NCI-H1694 treated with DMSO at 0.1 percent for 48 hours (cell line): Measurements from ENCODE around the gene BTBD2.

ENCODE experiments used
- DNase-seq: peaks from one replicate; lab custom pipeline; 2025; lab: John Stamatoyannopoulos, UW

Gene BTBD2

DNA sequence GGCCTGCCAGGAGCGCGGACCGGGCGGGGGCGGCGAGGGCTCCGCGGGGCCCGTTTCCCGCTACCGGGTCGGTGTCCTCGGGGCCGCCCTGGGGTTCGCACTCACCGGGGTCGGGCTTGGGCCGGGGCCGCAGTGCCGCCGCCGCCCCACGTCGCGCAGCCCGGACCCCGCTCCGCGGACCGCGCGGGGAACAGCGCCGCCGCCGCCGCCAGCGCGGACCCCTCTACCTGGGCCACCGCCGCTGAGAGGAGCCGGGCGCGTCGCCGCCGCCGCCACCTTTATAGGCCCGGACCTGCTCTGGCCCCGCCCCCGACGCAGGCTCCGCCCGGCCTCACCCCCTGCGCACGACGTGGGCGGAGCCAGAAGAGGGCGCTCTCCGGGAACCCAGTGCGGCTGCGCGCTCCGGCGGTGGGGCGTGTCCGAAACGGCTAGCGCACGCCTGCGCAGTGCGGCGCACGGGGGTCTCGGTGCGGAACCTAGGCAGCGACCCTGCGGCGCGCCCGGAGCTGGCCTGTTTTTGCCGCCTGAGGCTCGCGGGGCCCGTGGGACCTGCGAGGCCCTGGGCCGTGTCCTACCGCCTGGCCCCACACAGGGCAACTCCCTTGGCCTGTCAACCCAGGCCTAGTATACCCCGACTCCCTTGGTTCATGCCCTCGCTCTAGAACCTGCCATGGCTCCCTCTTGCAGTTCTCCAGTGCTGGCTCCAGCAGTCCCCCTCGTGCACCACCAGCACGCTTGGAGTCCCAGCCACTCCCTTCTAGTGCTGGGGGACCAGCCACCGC, 35.7 kb upstream of the BTBD2 start, which contains the start of gene MKNK2:
TSS of gene MKNK2 (minus strand) at position 254 of the 782 bp plus-strand sequence. CDS start 393 bp downstream, outside the sequence.
- peak; percentile 60 for DNase-seq

- no peak for DNase-seq
These were observed 35.0 kb upstream of the BTBD2 start for GRCh38 chr19:2050349-2050990.

- peak; percentile 10 for DNase-seq
These were observed 34.3 kb upstream of the BTBD2 start for GRCh38 chr19:2049741-2050348.

DNA sequence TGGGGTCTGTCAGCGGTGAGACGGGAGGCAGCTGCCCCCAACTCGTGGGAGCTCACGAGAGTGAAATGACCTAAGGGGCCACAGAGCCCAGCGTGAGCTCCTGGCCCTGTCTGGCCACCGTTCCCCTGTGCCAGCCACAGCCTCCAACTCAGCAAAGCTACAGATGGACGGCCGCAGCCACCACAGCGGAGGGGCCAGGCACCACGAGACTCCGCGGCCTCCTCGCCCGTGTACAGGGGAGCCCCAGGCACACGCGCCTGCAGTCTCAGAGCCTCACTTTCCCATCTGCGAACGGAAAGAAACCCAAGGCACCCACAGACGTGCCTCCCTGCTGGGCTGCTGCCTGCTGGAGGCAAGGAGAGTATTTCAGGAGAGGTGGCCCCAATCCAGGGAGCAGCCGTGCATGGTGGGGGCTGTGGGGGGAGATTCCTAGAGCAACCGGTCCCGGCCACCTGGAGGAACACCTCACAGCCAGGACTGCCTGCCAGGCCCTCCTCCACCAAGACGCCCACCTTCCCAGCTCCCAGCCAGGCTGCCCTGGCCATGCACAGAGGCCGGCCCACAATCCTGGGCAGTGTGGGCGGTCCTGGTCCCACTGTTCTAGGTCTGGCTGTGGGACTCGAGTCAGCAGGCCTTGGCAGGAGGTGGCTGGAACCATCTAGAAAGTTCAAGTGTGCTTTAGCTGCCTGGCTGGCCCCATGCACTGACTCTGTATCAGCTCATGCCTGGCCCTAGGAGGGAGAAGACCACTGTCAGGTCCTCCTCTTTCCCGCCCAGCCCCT, 33.6 kb upstream of the BTBD2 start:
- no peak for DNase-seq

GRCh38 chr19:2048104-2048958, 32.8 kb upstream of the BTBD2 start:
- DNase-seq, result no peak

GRCh38 chr19:2047449-2048103, 32.1 kb upstream of the BTBD2 start:
- no peak for DNase-seq

DNA sequence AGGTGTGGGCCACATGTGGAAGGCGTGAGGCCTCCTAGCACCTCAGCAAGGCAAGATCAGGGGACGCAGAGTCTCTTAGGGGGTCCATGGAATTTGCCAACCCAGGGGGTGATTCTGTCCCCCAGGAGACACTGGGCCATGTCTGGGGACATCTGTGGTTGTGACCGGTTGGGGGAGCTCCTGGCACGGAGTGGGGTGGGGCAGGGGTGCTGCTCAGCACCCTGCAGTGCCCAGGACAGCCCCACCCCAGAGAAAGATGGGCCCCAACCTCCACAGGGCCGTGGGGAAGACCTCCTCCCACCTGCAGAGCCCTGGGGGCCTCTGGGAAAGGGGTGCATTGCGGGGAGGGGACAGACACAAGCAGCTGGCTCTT, 31.5 kb upstream of the BTBD2 start:
- DNase-seq, result no peak

DNA sequence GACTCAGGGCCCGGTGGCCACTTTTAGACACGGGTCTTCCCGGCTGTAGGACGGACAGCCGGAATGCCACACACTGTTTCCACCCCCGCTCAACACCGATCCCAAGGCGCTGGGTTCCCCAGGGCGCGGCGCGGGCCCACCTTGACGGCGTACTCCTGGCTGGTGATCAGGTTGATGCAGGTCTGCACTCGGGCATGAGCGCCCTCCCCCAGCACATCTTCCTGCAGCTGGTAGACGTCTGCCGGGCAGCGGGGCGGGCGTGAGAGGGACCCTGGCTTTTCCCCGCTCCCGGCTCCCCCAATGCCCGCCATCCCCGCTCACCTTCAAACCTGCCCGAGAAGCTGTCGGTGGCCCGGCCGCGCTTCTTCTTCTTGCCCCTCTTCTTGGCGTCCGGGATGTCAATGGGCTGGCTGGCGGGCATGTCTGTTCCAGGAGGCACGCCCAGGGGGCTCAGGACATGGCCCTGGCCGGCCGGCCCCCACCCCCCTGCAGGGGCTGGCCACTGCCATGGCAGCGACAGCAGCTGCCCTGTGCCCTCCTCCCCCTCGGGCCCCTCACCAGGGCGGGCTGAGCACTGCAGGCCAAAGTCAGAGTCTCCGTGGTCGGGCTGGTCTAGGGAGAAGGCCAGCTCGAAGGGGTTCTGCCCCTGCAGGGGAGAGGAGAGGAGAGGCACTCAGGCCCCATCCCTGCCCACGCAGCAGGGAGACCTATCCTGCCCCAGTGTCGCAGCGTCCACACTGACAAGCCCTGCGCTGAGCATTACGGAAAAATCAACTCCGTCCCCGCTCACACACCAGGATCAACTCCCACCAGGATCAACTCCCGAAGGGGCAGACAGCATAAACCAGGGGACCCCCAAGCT, 30.8 kb upstream of the BTBD2 start:
- DNase-seq, result no peak

DNA sequence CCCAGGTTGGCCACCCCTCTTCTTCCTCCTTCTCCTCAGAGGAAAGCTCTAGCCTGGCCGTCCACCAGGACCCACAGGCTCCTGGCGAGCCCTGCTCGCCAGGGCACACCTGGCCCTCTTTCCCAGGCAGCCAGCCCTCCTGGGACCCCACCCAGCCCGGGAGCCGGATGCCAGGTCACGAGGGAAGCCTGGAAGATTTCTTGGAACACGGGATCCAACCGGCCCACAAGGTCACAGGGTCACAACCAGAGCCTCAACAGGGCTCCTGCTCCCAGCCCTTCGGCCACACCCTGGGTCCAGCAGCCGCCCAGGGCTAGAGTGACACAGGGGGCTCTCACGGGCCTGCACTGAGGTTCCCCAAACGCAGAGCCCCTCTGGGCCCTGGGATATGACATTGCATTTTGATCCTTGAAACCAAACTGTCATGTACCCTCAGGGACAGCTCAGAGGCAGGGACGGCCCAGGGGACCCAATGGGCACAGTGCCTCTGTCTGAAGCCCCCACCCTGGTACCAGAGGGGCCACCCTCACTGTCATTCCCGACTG, 30.1 kb upstream of the BTBD2 start:
- no peak for DNase-seq

- DNase-seq, result no peak
These were observed 29.4 kb upstream of the BTBD2 start for GRCh38 chr19:2044709-2045500.

DNA sequence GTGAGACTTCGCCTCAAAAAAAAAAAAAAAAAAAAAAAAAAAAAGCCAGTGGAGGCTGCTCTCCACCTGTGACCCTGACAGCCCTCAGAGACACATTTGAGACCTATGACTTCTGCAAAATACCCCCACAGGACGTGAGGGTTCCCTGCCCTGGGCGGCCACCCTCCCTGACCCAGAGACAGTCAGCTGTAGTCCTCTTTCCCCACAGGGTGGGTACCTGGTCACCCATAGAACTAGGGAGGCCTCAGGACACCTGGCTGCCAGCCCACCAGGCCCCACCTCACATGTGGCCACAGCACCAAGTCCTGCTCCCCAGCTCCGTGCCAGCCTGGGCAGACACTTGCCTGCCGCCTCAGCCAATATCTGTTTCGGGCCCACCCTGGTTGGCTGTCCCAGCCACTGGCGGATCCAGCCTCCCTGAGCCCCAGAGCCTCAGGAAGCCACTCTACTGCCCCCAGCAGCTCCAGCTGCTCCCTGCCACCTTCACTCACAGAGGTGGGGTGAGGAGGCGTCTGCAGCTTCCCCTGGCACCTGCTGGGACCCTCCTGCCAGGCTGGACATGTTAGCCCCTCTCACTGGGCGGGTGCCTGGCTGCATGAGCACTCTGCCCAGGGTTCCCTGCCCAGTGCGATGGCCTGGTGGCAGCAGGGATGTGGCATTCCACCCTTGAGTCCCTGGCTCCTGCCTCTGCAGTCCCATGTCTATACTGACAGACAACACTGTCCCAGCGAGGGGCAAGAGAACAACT, 28.6 kb upstream of the BTBD2 start:
- no peak for DNase-seq

DNA sequence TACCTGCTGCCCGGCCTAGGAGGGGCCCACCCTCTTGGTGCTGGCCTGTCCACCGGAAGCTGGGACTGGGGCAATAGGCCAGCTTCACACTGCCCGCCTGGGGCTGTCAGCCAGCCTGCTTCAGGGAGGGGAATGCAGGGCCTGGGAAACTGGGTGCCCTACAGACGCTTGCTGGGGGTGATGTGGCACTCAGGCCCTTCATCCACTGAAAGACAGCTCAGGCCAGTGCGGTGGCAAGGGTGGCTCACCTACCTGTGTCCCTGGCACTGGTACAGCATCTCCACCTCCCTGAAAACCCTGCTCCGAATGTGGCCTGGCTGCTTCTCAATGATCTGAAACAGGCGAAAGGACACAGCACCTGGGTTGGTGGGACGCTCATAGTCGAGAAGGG, 27.7 kb upstream of the BTBD2 start:
- no peak for DNase-seq

DNA sequence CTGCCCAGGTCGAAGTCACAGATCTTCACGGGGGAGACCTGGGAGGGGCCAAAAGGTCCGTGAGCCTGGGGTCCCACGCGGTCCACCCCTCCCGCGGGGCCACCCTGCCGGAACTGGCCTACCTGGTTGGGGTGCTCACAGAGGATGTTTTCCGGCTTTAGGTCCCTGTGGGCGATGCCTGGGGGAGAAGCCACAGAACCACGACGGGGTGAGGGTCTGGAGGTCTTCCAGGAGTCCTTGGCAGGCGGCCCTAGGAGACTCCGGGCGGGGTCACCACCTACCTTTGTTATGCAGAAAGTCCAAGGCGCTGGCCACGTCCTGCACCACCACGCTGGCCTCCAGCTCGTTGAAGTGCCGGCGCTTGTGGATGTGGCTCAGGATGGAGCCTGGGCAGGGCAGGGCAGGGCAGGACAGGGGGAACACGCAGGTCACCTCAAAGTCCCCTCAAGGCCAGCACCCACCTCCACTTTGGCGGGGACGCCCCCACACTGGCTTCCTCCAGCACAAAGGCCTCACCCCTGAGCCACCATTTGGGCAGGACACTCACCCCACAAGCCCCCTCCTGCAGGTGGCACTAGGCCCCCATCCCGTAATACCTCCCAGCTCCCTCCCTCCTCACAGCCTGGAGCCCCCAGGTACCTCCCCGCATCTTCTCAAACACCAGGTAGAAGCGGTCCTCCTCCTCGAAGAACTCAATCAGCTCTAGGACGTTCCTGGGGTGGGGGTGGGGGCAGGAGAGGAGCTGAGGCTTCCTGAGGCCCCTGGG, 27.2 kb upstream of the BTBD2 start:
- DNase-seq, result no peak

DNA sequence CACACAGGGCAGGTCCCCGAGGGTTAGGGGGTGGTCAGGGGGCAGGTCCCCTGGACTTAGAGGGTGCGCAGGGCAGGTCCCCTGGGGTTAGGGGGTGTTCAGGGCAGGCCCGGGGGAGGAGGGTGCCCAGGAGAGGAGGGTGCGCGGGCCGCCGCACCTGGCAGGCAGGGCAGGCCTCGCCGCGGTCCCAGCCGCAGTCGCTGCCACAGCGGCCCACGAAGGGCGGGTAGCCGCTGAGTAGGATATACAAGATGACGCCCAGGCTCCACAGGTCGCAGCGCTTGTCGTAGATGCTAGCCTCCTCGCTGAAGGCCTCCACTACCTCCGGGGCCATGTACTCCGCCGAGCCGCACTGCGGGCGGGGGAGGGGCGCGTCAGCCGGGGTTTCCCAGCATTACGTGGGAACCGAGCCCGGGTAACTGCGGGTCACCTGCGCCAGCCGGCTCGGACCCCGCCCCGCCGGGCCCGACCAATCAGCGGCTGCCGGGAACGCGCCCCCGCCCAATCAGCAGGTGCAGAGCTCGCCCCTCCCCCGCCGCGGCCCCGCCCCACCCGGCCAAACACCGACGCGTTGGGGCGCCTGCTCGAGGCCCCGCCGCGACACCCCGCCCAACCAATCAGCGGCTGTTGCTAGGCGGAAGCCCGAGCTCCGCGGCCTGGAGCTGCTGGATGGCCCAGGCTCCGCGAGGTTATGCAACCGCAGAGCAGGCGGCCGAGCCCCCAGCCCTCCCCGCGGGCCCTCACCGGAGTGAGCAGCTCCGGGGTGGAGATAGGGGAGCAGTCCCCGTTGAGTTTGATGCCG, 26.4 kb upstream of the BTBD2 start:
- peak; percentile 81 for DNase-seq

DNA sequence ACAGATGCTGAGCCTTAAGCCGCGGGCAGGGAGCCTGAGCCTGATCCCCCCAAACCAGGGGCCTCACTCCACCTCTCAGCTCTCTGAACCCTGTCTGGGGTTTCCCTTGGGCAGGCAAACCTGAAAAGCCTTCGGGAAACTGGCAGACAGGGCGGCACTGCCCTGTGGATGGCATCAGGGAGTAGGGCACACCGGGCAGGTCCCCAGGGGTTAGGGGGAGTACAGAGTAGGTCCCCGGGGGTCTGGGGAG, 25.8 kb upstream of the BTBD2 start:
- DNase-seq, result no peak

DNA sequence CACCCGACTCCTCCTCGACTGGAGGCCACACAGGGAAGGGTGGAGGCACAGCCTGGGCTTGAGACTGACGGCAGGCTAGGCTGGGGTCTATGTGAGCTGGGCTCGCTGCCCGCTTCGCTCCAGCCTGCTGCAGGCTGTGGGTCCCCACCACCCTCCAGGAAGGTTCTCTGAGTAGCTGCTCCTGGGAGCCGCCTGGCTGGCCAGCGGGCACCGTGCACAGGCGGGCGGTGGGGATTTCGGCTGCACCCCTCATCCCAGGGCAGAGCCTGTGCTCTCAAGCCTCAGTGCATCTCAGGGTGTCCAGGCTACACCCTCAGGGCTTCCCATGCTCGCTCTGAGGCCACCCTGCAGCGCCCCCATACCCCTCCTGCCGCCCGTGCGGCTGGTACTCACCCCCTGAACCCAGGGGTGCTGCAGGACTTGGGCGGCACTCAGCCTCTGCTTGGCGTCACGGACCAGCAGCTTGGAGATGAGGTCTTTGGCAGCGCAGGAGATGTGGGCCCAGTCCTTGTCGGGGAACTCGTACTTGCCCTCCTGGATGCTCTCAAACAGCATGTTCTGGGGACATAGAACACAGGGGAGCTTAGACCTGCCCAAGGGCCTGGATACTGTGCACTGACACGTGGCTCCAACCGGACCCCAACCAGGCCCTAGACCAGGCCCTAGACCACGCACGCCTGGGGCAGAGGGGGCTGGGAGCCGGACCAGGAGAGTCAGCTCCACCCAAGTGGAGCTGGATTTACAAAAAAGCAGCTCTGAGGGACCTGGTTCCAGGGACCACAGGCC, 25.3 kb upstream of the BTBD2 start:
- no peak for DNase-seq
